HepG2 (cell line): ENCODE results near the gene MGAT5. TPM values are rescaled to one million over a fixed set of nuclear protein-coding genes. Genes with fewer than 3 reads are reported as not detected.

Experiments
- ELF1 ChIP-seq: sonication (generic); formaldehyde crosslinking; IDR thresholded peaks from 2 replicates; pipeline ENCODE4 v1.4.0; 2020; ENCODE audit warnings: missing genetic modification reagents
- KLF12 ChIP-seq: sonication (generic); formaldehyde crosslinking; IDR thresholded peaks from 2 replicates; pipeline ENCODE4 v1.4.0; 2020; ENCODE audit warnings: missing genetic modification reagents, borderline replicate concordance
- NR0B2 ChIP-seq: sonication (generic); formaldehyde crosslinking; IDR thresholded peaks from 2 replicates; pipeline ENCODE4 v1.4.0; 2020; ENCODE audit warnings: mild to moderate bottlenecking, missing genetic modification reagents
- ZBTB14 ChIP-seq: sonication (generic); formaldehyde crosslinking; IDR thresholded peaks from 2 replicates; pipeline ENCODE4 v1.4.0; 2020; ENCODE audit warnings: missing genetic modification reagents
- ZNF609 ChIP-seq: sonication (generic); formaldehyde crosslinking; IDR thresholded peaks from 2 replicates; pipeline ENCODE4 v1.4.0; 2020; ENCODE audit warnings: mild to moderate bottlenecking, missing genetic modification reagents, borderline replicate concordance
- polyA plus RNA-seq, 8 experiments: library from polyadenylated mRNA; depleted of rRNA in 3 of 8; stranded (reverse) in 7 of 8; unstranded in 1 of 8; fragments of >200 nt; fragmentation: Illumina TruSeq in 4 of 8; extraction: Trizol in 4 of 8; gene quantifications; 2 replicates each; pipeline versions ENCODE4 v1.2.1 to v1.2.3, GENCODE V29; 2011 to 2016; ENCODE audit warnings: low read depth in 4 of 8, missing spikeins in 1 of 8, mixed read lengths in 1 of 8; ENCODE audit not compliant: insufficient read depth in 1 of 8
- total RNA-seq, 5 experiments: library from RNA; depleted of rRNA; stranded (reverse); fragments of >200 nt; fragmentation: Illumina TruSeq; extraction: Trizol; gene quantifications; 2 replicates each; pipeline ENCODE4 v1.2.3, GENCODE V29; 2016; ENCODE audit warnings: low read depth in 1 of 5

Gene MGAT5
- total and polyA plus RNA-seq, 2 of the 13 experiments (the other 11 are each of a cell fraction or from before 2014, with no cell fraction given): 33.1 to 60.2 TPM

DNA sequence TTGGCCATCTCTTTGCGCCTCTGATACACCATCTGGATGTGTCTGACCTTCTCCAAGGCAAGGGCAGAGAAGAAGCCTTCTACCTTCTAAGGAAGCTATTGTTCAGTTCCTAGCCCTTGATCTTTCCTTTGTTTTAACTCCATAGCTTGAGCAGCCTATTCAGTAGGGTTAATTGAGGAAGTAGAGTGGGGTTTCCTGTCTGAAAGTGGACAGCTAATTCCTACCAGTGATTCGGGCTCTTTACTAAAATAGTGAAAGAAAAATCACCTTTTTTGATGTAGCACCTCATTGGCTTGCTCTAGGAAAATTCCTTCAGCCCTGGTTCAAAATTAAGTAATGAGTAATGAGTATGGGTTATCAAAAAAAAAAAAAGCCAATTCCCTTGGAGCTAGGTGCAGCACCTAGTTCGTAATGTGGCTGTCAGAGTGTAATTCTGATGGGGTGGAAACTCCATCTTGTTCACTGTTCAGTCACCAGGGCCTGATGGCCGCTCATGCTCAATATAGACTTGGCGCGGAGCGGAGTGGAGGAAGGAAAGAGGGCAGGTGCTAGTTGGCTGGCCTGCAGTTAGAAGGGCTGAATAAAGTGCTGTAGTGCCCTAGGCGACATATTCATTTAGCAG, 2.9 kb upstream of the MGAT5 start (continued):
- no peak for TF ChIP-seq ZBTB14
- no peak for TF ChIP-seq NR0B2
- no peak for TF ChIP-seq KLF12 (CRISPR knock-in tag)
- TF ChIP-seq ELF1 (CRISPR knock-in tag): no peak
- TF ChIP-seq ZNF609 (CRISPR knock-in tag): no peak
